GM06990 (cell line): ENCODE measurements around the gene CDC42BPA.

Experiments used
- DNase-seq: peaks from one replicate; pipeline ENCODE4 v3.0.0-alpha.2; 2011; ENCODE audit not compliant: insufficient read length; ENCODE audit errors: extremely low read depth
- H3K27me3 ChIP-seq: replicated peaks from 2 replicates; pipeline ENCODE4 v1.6.0; 2011; ENCODE audit warnings: low read length; ENCODE audit not compliant: control insufficient read depth, insufficient read depth
- H3K36me3 ChIP-seq: 2 replicates; pipeline ENCODE4 v1.5.1; 2011; ENCODE audit warnings: low read length; ENCODE audit not compliant: control insufficient read depth, insufficient read depth
- H3K4me3 ChIP-seq: replicated peaks from 2 replicates; pipeline ENCODE4 v1.5.1; 2011; ENCODE audit warnings: low read depth, mild to moderate bottlenecking, control low read depth, low read length
- CTCF ChIP-seq: IDR thresholded peaks from 2 replicates; pipeline ENCODE4 v1.5.1; 2011; ENCODE audit warnings: low read length, control low read depth, mild to moderate bottlenecking, inconsistent platforms; ENCODE audit not compliant: insufficient read depth, poor library complexity, severe bottlenecking

CDC42BPA gene

GRCh38 chr1:226953175-226953800, 365.0 kb downstream of the CDC42BPA start:
- Histone ChIP-seq H3K4me3 (no peak overlapping the region), H3K36me3 (no peaks in the 10 kb centered on the region)
- DNase-seq, result no peak

GRCh38 chr1:226952118-226952441, 366.2 kb downstream of the CDC42BPA start:
- no peak overlapping the region for H3K4me3 ChIP-seq
- no peak for TF ChIP-seq CTCF
- no peak for DNase-seq
- H3K27me3 ChIP-seq, result no peaks in the 10 kb centered on the region
- no peaks in the 10 kb centered on the region for H3K36me3 ChIP-seq

More at GRCh38 chr1:226953175-226953800, 365.0 kb downstream of the CDC42BPA start:
- TF ChIP-seq CTCF, result no peak
- no peaks in the 10 kb centered on the region for H3K27me3 ChIP-seq

- DNase-seq, result no peak
- no peak for TF ChIP-seq CTCF
- Histone ChIP-seq H3K27me3 (no peaks in the 10 kb centered on the region), H3K4me3 (no peak overlapping the region), H3K36me3 (no peaks in the 10 kb centered on the region)
These were observed 366.8 kb downstream of the CDC42BPA start for GRCh38 chr1:226951286-226952117.

- TF ChIP-seq CTCF, result no peak
- Histone ChIP-seq H3K4me3 (no peak overlapping the region), H3K27me3 (no peaks in the 10 kb centered on the region), H3K36me3 (no peaks in the 10 kb centered on the region)
- no peak for DNase-seq
These were observed 367.4 kb downstream of the CDC42BPA start for GRCh38 chr1:226950871-226951270.

GRCh38 chr1:226950316-226950715, 368.0 kb downstream of the CDC42BPA start:
- no peak for TF ChIP-seq CTCF
- Histone ChIP-seq H3K36me3 (no peaks in the 10 kb centered on the region), H3K4me3 (no peak overlapping the region), H3K27me3 (no peaks in the 10 kb centered on the region)
- DNase-seq, result no peak
